GM12878 (cell line): ENCODE data around the gene GNAI2. TPM values are rescaled to one million over a fixed set of nuclear protein-coding genes. Genes with fewer than 3 reads are reported as not detected.

ENCODE experiments used
- ATAC-seq: fragments of 200-7000 bp; cut with Tn5 transposase; 3 replicates; pipeline ENCODE4 v1.9.1; 2020; ENCODE audit warnings: mild to moderate bottlenecking, moderate library complexity
- BruUV-seq: library from RNA; stranded (reverse); fragments of 400-500 nt; replicated peaks from 2 replicates; lab custom pipeline; 2021; lab: Mats Ljungman, UMichigan
- CTCF ChIA-PET: fragments of 300-600 bp; sonication (Branson Sonifier 250); formaldehyde crosslinking; extraction: SDS; loops from one replicate; lab custom pipeline; 2021; ENCODE audit warnings: inconsistent platforms; lab: Yijun Ruan, JAX
- POLR2A ChIA-PET: fragments of 350-600 bp; formaldehyde crosslinking; extraction: SDS; loops from one replicate; lab custom pipeline; 2021; ENCODE audit warnings: inconsistent platforms; lab: Charles Lee
- RAD21 ChIA-PET: fragments of 300-600 bp; sonication (Branson Sonifier 250); formaldehyde crosslinking; loops from one replicate; lab custom pipeline; 2023; ENCODE audit warnings: antibody characterized with exemption; ENCODE audit not compliant: unreplicated experiment; lab: Charles Lee
- SMC1A ChIA-PET: fragments of 300-600 bp; sonication (Branson Sonifier 250); formaldehyde crosslinking; loops from one replicate; lab custom pipeline; 2023; ENCODE audit not compliant: unreplicated experiment, uncharacterized antibody; lab: Charles Lee
- DNase-seq: peaks from one replicate; pipeline ENCODE4 v3.0.0-alpha.2; 2011; ENCODE audit warnings: low read depth, low spot score
- FAIRE-seq: peaks from 3 replicates; lab custom pipeline; 2011; peaks lifted over from hg19 to GRCh38; lab: Jason Lieb, UNC
- H2AFZ ChIP-seq: 2 replicates; pipeline ENCODE4 v1.6.0; 2011; ENCODE audit warnings: low read depth, low read length, control low read depth; ENCODE audit not compliant: control insufficient read depth
- H3K27ac ChIP-seq: 2 replicates; pipeline ENCODE4 v1.5.1; 2011; ENCODE audit warnings: control low read depth; ENCODE audit not compliant: control insufficient read depth, insufficient read depth
- H3K27me3 ChIP-seq, 2 experiments: replicated peaks in 1 of 2; 2 replicates each; pipeline versions ENCODE4 v1.6.0 to v1.6.1; 2011; ENCODE audit warnings: low read length in 1 of 2; ENCODE audit not compliant: control insufficient read depth in 2 of 2, insufficient read depth in 2 of 2
- H3K36me3 ChIP-seq, 2 experiments: 2 replicates each; pipeline ENCODE4 v1.5.1; 2011; ENCODE audit warnings: low read length in 1 of 2; ENCODE audit not compliant: control insufficient read depth in 2 of 2, insufficient read depth in 2 of 2
- H3K4me1 ChIP-seq: 2 replicates; pipeline ENCODE4 v1.6.1; 2011; ENCODE audit warnings: mild to moderate bottlenecking, low read length, moderate library complexity, mixed read lengths; ENCODE audit not compliant: control insufficient read depth, insufficient read depth
- H3K4me2 ChIP-seq: 2 replicates; pipeline ENCODE4 v1.6.0; 2011; ENCODE audit warnings: control low read depth; ENCODE audit not compliant: control insufficient read depth, insufficient read depth
- H3K4me3 ChIP-seq: fragments of 200-600 bp; sonication (generic); 2 replicates; pipeline ENCODE4 v1.5.1; 2016
- H3K79me2 ChIP-seq: 2 replicates; pipeline ENCODE4 v1.6.0; 2011; ENCODE audit warnings: low read length; ENCODE audit not compliant: control insufficient read depth, insufficient read depth
- H3K9ac ChIP-seq: 2 replicates; pipeline ENCODE4 v1.8.0; 2011; ENCODE audit warnings: low read length, control low read depth, mixed read lengths; ENCODE audit not compliant: control insufficient read depth, insufficient read depth
- H3K9me3 ChIP-seq: replicated peaks from 3 replicates; pipeline ENCODE4 v1.5.1; 2011; ENCODE audit warnings: mild to moderate bottlenecking, low read length; ENCODE audit not compliant: control insufficient read depth, insufficient read depth
- H4K20me1 ChIP-seq: 2 replicates; pipeline ENCODE4 v1.6.0; 2011; ENCODE audit not compliant: control insufficient read depth, insufficient read depth
- CBX3 ChIP-seq: fragments of 200-600 bp; sonication (generic); IDR thresholded peaks from 2 replicates; pipeline ENCODE4 v1.6.1; 2016; ENCODE audit warnings: low read depth, borderline replicate concordance
- CUX1 ChIP-seq: IDR thresholded peaks from 2 replicates; pipeline ENCODE4 v1.6.1; 2012; ENCODE audit warnings: improper control_type of control experiment, low read depth, low read length; ENCODE audit not compliant: insufficient replicate concordance
- ETV6 ChIP-seq, 2 experiments: fragments of 450-650 bp in 1 of 2; IDR thresholded peaks in 1 of 2; conservative IDR thresholded peaks in 1 of 2; 2 replicates each; pipeline ENCODE4 v1.6.1; 2014; ENCODE audit warnings: antibody characterized with exemption in 1 of 2, borderline replicate concordance in 1 of 2, low read depth in 1 of 2, mild to moderate bottlenecking in 1 of 2, moderate library complexity in 1 of 2
- FOXM1 ChIP-seq: IDR thresholded peaks from 2 replicates; pipeline ENCODE4 v1.6.1; 2012; ENCODE audit warnings: low read depth, mild to moderate bottlenecking, inconsistent platforms, low read length, moderate library complexity
- MTA3 ChIP-seq: IDR thresholded peaks from 2 replicates; pipeline ENCODE4 v1.6.1; 2012; ENCODE audit warnings: low read length, inconsistent platforms, borderline replicate concordance
- MXI1 ChIP-seq: fragments of 150-350 bp; IDR thresholded peaks from 2 replicates; pipeline ENCODE4 v1.6.1; 2011; ENCODE audit warnings: low read depth, mild to moderate bottlenecking, inconsistent platforms, low read length, improper control_type of control experiment
- POU2F2 ChIP-seq: IDR thresholded peaks from 3 replicates; pipeline ENCODE4 v1.6.1; 2011; ENCODE audit warnings: low read depth, mild to moderate bottlenecking, low read length, borderline replicate concordance
- PRDM15 ChIP-seq: fragments of 450-650 bp; formaldehyde crosslinking; IDR thresholded peaks from 2 replicates; pipeline ENCODE4 v1.4.0; 2020; ENCODE audit warnings: mild to moderate bottlenecking, moderate library complexity
- RELB ChIP-seq: fragments of 450-650 bp; IDR thresholded peaks from 2 replicates; pipeline ENCODE4 v1.6.1; 2017; ENCODE audit warnings: low read depth, mild to moderate bottlenecking, moderate library complexity
- RUNX3 ChIP-seq: IDR thresholded peaks from 2 replicates; pipeline ENCODE4 v1.6.1; 2012; ENCODE audit warnings: low read length, inconsistent platforms
- SUPT20H ChIP-seq: IDR thresholded peaks from 2 replicates; pipeline ENCODE4 v1.6.1; 2011; ENCODE audit warnings: low read depth, mild to moderate bottlenecking, low read length, moderate library complexity, borderline replicate concordance; ENCODE audit not compliant: control insufficient read depth
- ZBED1 ChIP-seq: IDR thresholded peaks from 2 replicates; pipeline ENCODE4 v1.6.1; 2016; ENCODE audit warnings: borderline replicate concordance
- ZZZ3 ChIP-seq: IDR thresholded peaks from 2 replicates; pipeline ENCODE4 v1.6.1; 2011; ENCODE audit warnings: low read depth; ENCODE audit not compliant: control insufficient read depth, insufficient read length
- WGBS: methylation state at CpG from one replicate; pipeline ENCODE4 v1.1.6; 2016; ENCODE audit warnings: low lambda C conversion rate; ENCODE audit not compliant: insufficient replicate concordance, insufficient coverage; ENCODE audit errors: missing lambda C conversion rate; 5-methylcytosine and 5-hydroxymethylcytosine counted together
- in situ Hi-C: fragments of 300-500 bp; cut with MboI; formaldehyde crosslinking; loops from 9 replicates; pipeline ENCODE4 v1.14.3; 2018; ENCODE audit warnings: mixed read lengths
- intact Hi-C: fragments of 100-400 bp; cut with micrococcal nuclease; formaldehyde crosslinking; loops from one replicate; pipeline ENCODE4 v1.14.2; 2022; ENCODE audit not compliant: unreplicated experiment
- polyA plus RNA-seq, 11 experiments: library from polyadenylated mRNA; depleted of rRNA in 4 of 11; unstranded in 6 of 11; stranded (reverse) in 5 of 11; fragments of >200 nt; fragmentation: Nextera tagmentation in 4 of 11; fragmentation: Illumina TruSeq in 1 of 11; extraction: Ambion mirVana in 4 of 11; extraction: Trizol in 1 of 11; gene quantifications; 1 replicate in 1 of 11; 2 replicates in 10 of 11; pipeline versions ENCODE4 v1.2.1 to v1.2.3, GENCODE V29; 2011 to 2016; ENCODE audit warnings: inconsistent platforms in 2 of 11, missing spikeins in 2 of 11, low read depth in 1 of 11
- total RNA-seq, 4 experiments: library from RNA; depleted of rRNA in 3 of 4; stranded (reverse); fragments of >200 nt in 3 of 4; fragmentation: Illumina TruSeq in 1 of 4; extraction: Trizol in 1 of 4; gene quantifications; 2 replicates each; pipeline versions ENCODE4 v1.2.1 to v1.2.3, GENCODE V29; 2013 to 2021

Gene GNAI2
- total and polyA plus RNA-seq, 10 of the 15 experiments (the other 5 are each of a cell fraction or from before 2014, with no cell fraction given) = 5.0 to 346 (median 237) TPM

- peak; percentile 34; the same call in 2 of the 3 replicates for ATAC-seq
- POLR2A ChIA-PET = interaction anchor here (0.5 to 0.9 kb wide), 3 partner anchors 26 to 85 kb away, joined by 3 to 5 read pairs (median 3); no protein-coding TSS in a partner anchor
- Histone ChIP-seq H3K9me3 (no peaks in the 10 kb centered on the region), H3K27me3 (no peaks in the 10 kb centered on the region; a peak in 2 of 4 replicates), H3K4me2 (no peak overlapping the region), H2AFZ (0 out of 2 replicates have a peak overlapping the region, but pooled peaks have one; percentile 51), H3K4me1 (peaks cover 3% of the 10 kb centered on the region; the same call in 1 of the 2 replicates), H3K9ac (no peak overlapping the region), H3K36me3 (no peaks in the 10 kb centered on the region), H4K20me1 (no peaks in the 10 kb centered on the region), H3K4me3 (no peak overlapping the region), H3K27ac (no peak overlapping the region), H3K79me2 (no peaks in the 10 kb centered on the region)
- CTCF ChIA-PET = interaction anchor here (0.5 to 3.3 kb wide), 8 partner anchors 22 to 252 kb away, joined by 3 to 25 read pairs (median 4); no protein-coding TSS in a partner anchor
- intact Hi-C loops (no loop called here), in situ Hi-C loops (no loop called here)
- BruUV-seq = no TSS peak
- RAD21 ChIA-PET = interaction anchor here (1.0 to 3.2 kb wide), 2 partner anchors 26 to 51 kb away, joined by 3 to 14 read pairs; no protein-coding TSS in a partner anchor
- SMC1A ChIA-PET = interaction anchor here (1.1 kb wide), 2 partner anchors 15 to 26 kb away, joined by 3 to 4 read pairs; partner anchors contain the start of gene GNAI2
- WGBS = 23% methylated on average over 4 of the region's 4 CpGs
- TF ChIP-seq SUPT20H (no peak), RELB (no peak), CUX1 (no peak), ZZZ3 (no peak), RUNX3 (no peak), ETV6 (conservative IDR thresholded peaks at IDR 0.05 in 1 of 2, IDR thresholded peaks at IDR 0.05 in 1 of 2; ENCODE audit: borderline replicate concordance in 1 of 2, low read depth in 1 of 2) (no peak), MTA3 (no peak), ZBED1 (no peak), POU2F2 (no peak), PRDM15 (CRISPR knock-in tag) (no peak), MXI1 (no peak), CBX3 (no peak), FOXM1 (no peak)
- no peak for FAIRE-seq
- no peak for DNase-seq
Measured at GRCh38 chr3:50221051-50221410, 15.0 kb upstream of the GNAI2 start.
